Tibial nerve (tissue), 4 donors: ENCODE data around the gene NDUFC2.

ENCODE experiments used
- CTCF ChIP-seq, 5 experiments: fragments of 200-600 bp in 3 of 5; fragments of 450-650 bp in 2 of 5; sonication (generic) in 3 of 5; IDR thresholded peaks; one replicate each; pipeline ENCODE4 v1.5.1; 2016 to 2019; ENCODE audit warnings: antibody characterized with exemption in 5 of 5, mild to moderate bottlenecking in 3 of 5, moderate library complexity in 2 of 5
- EP300 ChIP-seq, 2 donors: sonication (generic); formaldehyde crosslinking; IDR thresholded peaks; one replicate each; pipeline ENCODE4 v1.6.1; 2017; ENCODE audit warnings: antibody characterized with exemption in 2 of 2, mild to moderate bottlenecking in 1 of 2
- POLR2A ChIP-seq, 2 donors: fragments of 450-650 bp; IDR thresholded peaks; one replicate each; pipeline ENCODE4 v1.6.1; 2017; ENCODE audit warnings: antibody characterized with exemption in 2 of 2, mild to moderate bottlenecking in 2 of 2, moderate library complexity in 2 of 2

- TF ChIP-seq CTCF (IDR thresholded peaks at IDR 0.05) = no peak
- TF ChIP-seq POLR2A (IDR thresholded peaks at IDR 0.05) = no peak
- no peak for TF ChIP-seq EP300 (IDR thresholded peaks at IDR 0.05)
These were observed 2.8 kb downstream of the NDUFC2 start for GRCh38 chr11:78076733-78077403.
